GM18951 (cell line): ENCODE data around the gene LMX1A.

Source experiments
- POLR2A ChIP-seq: IDR thresholded peaks from 4 replicates; pipeline ENCODE4 v1.6.1; 2011; ENCODE audit warnings: mild to moderate bottlenecking; ENCODE audit not compliant: insufficient read length, insufficient read depth; ENCODE audit errors: extremely low read depth
- in situ Hi-C: fragments of 300-500 bp; cut with MboI; formaldehyde crosslinking; loops from one replicate; pipeline ENCODE4 v1.12.0; 2022; ENCODE audit warnings: low sequenced_read_pairs, mixed read lengths, inconsistent platforms; ENCODE audit not compliant: unreplicated experiment

LMX1A gene

GRCh38 chr1:165187031-165188009 lies 169.2 kb downstream of the LMX1A start:
- TF ChIP-seq POLR2A, result no peak
- in situ Hi-C loops, result no loop called here

- TF ChIP-seq POLR2A, result no peak
- in situ Hi-C loops, result no loop called here
Measured at GRCh38 chr1:165185161-165185889, 171.2 kb downstream of the LMX1A start.

- in situ Hi-C loops, result no loop called here
Measured at GRCh38 chr1:165182975-165183374, 173.5 kb downstream of the LMX1A start.

GRCh38 chr1:165179306-165179705 lies 177.2 kb downstream of the LMX1A start:
- in situ Hi-C loops, result no loop called here
- no peak for TF ChIP-seq POLR2A

More at GRCh38 chr1:165182975-165183374, 173.5 kb downstream of the LMX1A start:
- TF ChIP-seq POLR2A, result no peak

GRCh38 chr1:165174491-165174890 lies 182.0 kb downstream of the LMX1A start:
- in situ Hi-C loops, result no loop called here
- no peak for TF ChIP-seq POLR2A

GRCh38 chr1:165173818-165174217 lies 182.7 kb downstream of the LMX1A start:
- no peak for TF ChIP-seq POLR2A
- in situ Hi-C loops, result no loop called here

- in situ Hi-C loops, result no loop called here
- TF ChIP-seq POLR2A, result no peak
Measured at GRCh38 chr1:165173409-165173808, 183.1 kb downstream of the LMX1A start.

GRCh38 chr1:165172666-165173065 lies 183.8 kb downstream of the LMX1A start:
- in situ Hi-C loops, result no loop called here
- TF ChIP-seq POLR2A, result no peak

GRCh38 chr1:165169729-165170128 lies 186.8 kb downstream of the LMX1A start:
- no peak for TF ChIP-seq POLR2A
- in situ Hi-C loops, result no loop called here

GRCh38 chr1:165169028-165169427 lies 187.5 kb downstream of the LMX1A start:
- no peak for TF ChIP-seq POLR2A
- in situ Hi-C loops, result no loop called here

GRCh38 chr1:165168467-165168866 lies 188.0 kb downstream of the LMX1A start:
- in situ Hi-C loops, result no loop called here
- no peak for TF ChIP-seq POLR2A

- in situ Hi-C loops, result no loop called here
- no peak for TF ChIP-seq POLR2A
Measured at GRCh38 chr1:165162671-165163241, 193.8 kb downstream of the LMX1A start.

GRCh38 chr1:165161130-165161529 lies 195.4 kb downstream of the LMX1A start:
- TF ChIP-seq POLR2A, result no peak
- in situ Hi-C loops, result no loop called here
